Activated naive CD4-positive, alpha-beta T cell treated with anti-CD3 and anti-CD28 coated beads, Interleukin-2, amount 50 U/mL, for 16 hours (primary cell): ENCODE measurements around the gene NET1.

ENCODE experiments used
- DNase-seq: peaks from one replicate; pipeline ENCODE4 v3.0.0-alpha.2; 2020

Gene NET1

GRCh38 chr10:5443429-5443828, 31.1 kb downstream of the NET1 start:
- no peak for DNase-seq

GRCh38 chr10:5445006-5445405, 32.6 kb downstream of the NET1 start:
- DNase-seq = no peak

DNA sequence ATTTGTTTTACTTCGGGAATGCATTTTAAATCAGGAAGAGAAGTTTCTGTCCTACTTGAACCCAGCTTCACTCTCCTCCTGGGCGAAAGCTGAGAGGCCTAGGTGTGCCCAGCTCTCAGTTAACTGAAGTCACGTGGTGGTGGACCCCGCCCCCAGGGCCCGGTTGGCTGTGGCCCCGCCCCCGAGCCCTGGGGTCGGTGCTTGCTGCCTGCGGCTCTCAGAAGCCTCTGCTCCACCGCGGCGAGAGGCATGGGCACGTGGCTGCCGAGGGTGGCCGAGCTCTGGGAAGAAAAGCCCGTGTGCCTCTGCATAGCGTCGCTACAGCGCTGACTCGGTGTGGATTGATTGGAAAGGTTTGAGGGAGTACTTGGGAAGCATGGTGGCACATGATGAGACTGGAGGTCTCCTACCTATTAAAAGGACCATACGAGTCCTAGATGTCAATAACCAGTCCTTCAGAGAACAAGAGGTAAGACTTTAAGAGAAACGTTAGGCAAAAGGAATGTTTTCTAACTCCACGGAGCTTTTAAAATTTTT, 34.1 kb downstream of the NET1 start:
- DNase-seq = peak; percentile 86

GRCh38 chr10:5447056-5447455, 34.7 kb downstream of the NET1 start:
- no peak for DNase-seq

- DNase-seq = no peak
Measured at GRCh38 chr10:5447611-5448071, 35.3 kb downstream of the NET1 start.

DNA sequence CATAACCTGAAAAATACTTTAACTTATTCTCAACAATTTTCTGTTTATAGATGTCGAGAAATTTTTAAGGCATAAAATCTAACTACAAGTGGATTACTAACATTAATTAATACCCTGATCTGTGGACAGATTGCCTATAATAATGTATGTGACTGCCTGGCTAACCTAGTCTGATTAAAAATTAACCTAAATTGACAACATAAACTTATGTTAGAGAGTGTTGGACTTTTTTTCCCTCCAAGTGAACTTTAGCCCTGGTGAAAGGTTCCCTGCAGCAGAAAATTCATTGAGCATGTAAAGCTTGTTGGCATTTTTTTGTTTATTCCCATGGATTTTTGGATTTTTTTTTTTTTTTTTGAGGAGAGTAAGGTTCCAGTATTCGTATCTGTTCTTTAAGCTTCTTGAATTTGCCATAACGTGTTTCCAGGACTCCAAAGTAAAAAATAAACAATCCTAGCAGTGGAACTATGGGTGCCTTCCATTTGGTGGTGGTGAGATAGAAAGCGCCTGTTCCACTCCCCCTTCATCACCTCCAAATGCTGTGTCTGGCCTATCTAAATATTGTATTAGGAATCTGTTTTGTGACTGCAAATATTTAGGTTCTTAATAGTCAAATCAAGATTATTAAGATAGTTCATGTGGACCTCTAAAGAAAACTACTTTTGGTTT, 36.1 kb downstream of the NET1 start:
- no peak for DNase-seq

DNA sequence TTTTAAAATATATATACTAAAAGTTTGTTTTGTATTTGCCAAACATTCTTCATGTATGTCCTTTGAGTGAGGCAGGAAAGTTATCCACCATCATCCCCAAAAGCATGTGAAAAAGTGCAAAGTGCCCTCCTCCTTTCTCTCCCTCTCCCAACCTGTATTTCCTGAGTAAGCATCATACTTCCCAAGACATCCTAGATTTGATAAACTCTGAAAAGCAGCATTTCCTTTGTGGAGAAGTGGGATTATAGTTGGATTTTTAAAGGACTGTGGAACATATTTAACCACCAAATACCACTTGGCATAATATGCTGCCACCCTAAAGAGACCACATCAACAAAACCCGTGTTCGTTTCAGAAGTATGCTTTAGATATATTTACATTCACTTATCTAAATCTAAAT, 36.9 kb downstream of the NET1 start:
- no peak for DNase-seq

- DNase-seq = no peak
Measured at GRCh38 chr10:5449823-5450222, 37.5 kb downstream of the NET1 start.

DNA sequence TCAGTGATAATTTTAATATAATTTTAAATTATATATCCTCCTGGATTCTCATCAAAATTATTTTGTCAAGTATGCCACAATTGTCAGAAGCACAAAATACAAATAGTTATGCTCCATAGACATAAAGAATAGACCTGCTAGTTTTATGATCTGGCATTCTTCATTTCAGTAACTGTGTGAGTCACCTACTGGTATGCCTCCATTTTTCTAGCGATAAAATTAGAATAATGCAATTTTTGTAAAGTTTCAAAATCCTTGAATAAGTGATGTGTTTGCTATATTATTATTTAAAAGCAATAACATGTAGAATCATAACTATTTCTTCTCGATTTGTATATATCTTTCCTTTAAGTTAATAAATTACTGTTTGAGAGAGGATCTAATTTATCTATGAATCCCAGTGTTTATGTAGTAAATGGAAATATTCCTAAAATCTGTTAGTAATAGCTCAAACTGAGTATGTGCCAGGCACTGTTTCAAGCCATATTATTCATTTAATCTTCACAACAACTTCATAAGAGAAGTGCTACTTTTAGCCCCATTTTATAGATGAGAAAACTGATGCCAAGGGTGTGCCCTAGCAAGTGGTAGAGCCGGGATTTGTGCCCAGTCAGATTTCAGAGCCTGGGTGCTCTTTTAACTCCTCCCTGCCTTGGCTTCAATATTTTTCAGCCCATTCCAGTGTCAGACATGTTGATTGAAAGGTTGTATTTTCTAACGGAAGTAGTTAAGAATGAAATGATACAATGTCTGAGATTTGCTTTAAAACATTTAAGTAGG, 38.4 kb downstream of the NET1 start:
- no peak for DNase-seq

DNA sequence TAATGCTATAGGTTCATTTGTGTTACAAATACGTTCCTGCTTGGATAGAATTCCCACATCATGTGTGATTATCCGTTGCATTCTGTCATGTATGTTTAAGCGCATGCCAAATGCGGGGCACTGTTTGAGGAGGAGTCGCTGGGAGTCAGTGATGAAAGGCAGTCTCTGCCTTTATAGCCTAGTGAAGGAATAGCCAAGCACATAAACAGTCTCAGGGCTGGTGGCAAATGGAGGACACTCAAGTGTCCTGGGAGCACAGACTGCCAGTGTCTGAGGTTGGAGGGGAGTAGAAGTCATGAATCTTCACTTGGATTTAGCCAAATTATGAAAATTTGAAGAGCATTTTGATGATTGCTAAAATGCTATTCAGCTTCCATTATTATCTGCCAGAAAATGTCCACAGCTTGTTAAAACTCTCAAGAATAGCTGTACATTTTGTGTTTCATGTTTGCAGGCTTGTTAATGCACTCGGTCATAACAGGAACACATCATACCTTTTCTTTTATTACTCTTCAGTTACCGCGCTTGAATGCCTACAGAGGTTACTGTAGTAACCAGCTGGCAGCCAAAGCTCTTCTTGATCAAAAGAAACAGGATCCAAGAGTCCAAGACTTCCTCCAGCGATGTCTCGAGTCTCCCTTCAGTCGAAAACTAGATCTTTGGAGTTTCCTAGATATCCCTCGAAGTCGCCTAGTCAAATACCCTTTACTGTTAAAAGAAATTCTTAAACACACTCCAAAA, 41.6 kb downstream of the NET1 start:
- DNase-seq = no peak

- DNase-seq = no peak
Measured at GRCh38 chr10:5456563-5456962, 44.2 kb downstream of the NET1 start.

GRCh38 chr10:5457741-5458140, 45.4 kb downstream of the NET1 start:
- DNase-seq = no peak

DNA sequence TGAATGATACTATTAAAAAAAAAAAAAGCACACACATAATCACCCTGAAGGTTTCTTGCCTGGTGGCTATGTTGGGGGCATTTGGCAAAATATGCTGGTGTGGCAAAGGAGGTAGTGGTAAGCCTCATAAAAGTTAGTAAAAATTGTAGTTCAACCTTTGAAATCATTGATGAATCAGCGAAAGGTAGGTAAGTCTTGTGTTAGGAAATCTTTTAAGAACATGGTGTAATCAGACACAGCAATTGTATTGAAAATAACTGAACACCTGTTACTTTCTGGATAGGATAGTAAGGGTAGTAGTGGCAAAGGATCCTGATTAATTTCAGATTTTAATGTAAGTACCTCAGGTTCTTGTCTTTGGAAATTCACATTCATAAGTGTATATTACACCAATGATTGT, 46.1 kb downstream of the NET1 start:
- DNase-seq = no peak

DNA sequence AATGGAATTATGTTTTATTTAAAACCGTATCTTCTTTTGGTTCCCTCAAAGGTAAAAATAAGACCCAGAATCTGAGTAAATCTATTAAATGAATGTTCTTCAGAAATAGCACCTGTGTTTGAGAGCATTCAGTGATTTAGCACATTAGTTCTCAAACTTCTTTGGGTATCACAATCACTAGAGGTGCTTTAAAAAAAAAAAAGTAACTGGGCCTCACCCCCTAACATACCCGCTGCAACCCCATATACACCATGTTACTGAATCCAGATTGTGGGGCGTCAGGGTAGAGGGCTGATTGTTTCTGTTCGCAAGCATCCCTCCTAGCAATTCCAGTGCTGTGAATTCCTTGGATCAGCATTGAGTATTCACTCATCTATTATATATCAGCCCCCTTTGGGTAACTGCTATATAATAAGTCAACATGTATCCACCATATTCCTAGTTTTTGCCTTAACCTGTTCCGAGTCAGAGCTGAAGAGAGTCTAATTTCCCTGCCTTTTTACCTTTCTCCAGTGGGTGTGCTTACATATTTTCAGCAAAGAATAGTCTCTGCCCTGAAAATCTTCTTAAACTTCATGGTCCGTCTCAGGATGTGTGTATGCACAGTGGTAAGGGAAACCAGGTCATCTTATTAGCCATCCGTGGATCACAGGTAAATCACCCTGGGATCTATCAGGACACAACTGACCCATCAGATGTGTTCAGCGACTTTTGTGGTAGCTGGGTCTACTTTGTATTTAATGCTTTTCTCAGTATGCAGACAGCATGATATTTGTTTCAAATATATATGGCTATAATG, 46.8 kb downstream of the NET1 start:
- no peak for DNase-seq

- DNase-seq = no peak
Measured at GRCh38 chr10:5460468-5461202, 48.3 kb downstream of the NET1 start.

- DNase-seq = no peak
Measured at GRCh38 chr10:5461203-5461588, 48.8 kb downstream of the NET1 start.

DNA sequence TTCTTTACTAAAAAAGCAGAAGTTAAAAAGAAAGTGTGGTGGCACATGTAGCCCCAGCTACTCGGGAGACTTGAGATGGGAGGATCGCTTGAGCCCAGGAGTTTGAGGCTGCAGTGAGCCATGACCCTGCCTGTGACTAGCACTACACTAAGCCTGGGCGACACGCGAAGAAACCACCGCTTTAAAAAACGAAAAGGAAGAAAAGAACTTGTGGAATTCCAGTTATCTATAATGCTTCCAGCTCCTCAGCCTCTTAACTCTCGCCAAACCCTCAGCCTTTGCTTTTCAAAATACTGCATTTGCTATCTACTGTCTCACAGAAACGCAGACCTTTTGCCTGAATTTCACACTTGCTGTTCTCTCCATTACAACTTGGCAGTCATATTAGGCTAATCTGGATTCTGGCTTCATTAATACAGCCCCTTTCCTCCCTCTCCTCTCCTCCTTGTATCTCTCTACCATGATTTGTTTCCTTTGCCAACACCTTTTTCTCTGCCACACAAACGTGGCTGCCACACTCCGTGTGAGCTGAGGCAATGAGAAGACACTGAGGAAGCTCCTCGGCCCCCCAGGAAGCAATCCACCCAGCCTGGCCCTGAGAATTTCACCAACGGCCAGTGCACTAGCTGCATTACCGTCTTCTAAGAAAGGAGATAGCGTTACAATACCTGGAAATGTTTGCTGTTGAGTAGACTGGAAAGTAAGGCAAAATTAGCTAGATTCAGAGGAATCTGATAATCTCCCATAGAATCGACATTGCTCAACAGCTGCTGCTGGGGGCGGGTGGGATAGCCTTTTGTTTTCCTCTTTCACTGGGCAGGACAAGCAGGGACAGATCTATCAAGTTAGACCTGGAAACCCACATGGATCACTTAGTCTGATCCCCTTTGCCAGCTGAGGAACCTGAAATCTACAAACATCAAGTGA, 49.8 kb downstream of the NET1 start:
- DNase-seq = no peak

DNA sequence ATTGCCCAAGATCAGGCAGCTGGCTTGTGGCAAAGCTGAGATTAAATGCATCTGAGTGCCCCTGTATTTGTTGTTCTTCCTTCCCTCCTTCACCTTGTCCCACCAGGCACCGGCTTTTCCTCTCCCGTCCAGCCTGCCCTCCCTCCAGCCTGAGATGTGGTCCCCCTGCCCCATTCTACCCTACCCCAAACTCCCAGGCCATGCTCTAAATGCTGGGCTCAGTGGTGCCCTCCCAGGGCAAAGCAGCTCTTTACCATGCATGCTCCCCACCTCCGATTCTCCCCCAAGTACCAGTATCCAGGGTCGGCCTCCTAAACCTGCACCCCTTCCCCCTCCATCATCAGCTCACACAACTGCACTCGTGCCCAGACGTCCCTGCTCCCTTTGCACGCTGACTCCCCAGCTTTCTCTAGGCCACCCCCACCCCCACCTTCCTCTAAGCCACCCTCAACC, 50.5 kb downstream of the NET1 start:
- no peak for DNase-seq

GRCh38 chr10:5464546-5464945, 52.2 kb downstream of the NET1 start:
- no peak for DNase-seq

DNA sequence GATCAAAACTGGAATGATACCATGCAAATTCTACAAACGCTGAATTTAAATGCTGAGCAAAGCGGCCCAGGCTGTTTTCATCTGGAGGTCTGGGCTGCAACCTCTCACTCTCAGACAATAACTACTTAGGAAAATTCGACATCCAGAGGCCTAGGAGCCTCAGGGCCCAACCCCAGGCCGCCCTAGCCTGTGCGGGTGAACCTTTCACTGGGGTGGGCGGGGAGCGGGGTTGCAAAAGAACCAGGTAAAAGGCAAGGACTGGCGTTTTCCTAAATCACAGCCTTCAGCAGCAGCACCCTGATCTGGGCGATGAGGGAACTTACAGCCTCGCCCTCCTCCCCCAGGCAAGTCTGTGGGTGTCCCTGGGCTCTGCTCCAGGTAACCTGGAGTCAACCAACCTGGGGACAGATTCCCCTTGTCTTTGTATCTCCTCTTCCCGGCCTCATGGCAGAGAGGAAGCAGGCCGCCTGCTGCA, 53.7 kb downstream of the NET1 start:
- no peak for DNase-seq
